Transverse colon (tissue), 4 donors: ENCODE data around the gene PCBD1. TPM values are rescaled to one million over a fixed set of nuclear protein-coding genes. Genes with fewer than 3 reads are reported as not detected.

Source experiments
- DNase-seq: peaks from one replicate; pipeline ENCODE4 v3.0.0-alpha.2; 2019
- H3K27ac ChIP-seq, 4 donors: fragments of 200-600 bp; sonication (generic); 2 replicates each; pipeline ENCODE4 v1.5.1; 2016 to 2018; ENCODE audit warnings: inconsistent platforms in 4 of 4
- H3K27me3 ChIP-seq: fragments of 200-600 bp; sonication (generic); 2 replicates; pipeline ENCODE4 v1.5.1; 2017; ENCODE audit warnings: inconsistent platforms
- H3K36me3 ChIP-seq, 4 donors: fragments of 200-600 bp; sonication (generic); 2 replicates each; pipeline ENCODE4 v1.5.1; 2017 to 2019; ENCODE audit warnings: inconsistent platforms in 4 of 4
- H3K4me1 ChIP-seq, 4 donors: fragments of 200-600 bp; sonication (generic); 2 replicates each; pipeline ENCODE4 v1.5.1; 2017 to 2020; ENCODE audit warnings: inconsistent platforms in 4 of 4
- H3K4me3 ChIP-seq, 4 donors: fragments of 200-600 bp; sonication (generic); 1 replicate in 1 of 4; 2 replicates in 3 of 4; pipeline versions ENCODE4 v1.5.1 to v1.6.1; 2017 to 2019; ENCODE audit warnings: inconsistent platforms in 4 of 4
- H3K9me3 ChIP-seq, 2 donors: fragments of 200-600 bp; sonication (generic); 2 replicates each; pipeline ENCODE4 v1.5.1; 2017 to 2019; ENCODE audit warnings: inconsistent platforms in 2 of 2
- EP300 ChIP-seq: sonication (generic); formaldehyde crosslinking; IDR thresholded peaks from one replicate; pipeline ENCODE4 v1.6.1; 2017; ENCODE audit warnings: antibody characterized with exemption, low read depth
- POLR2A ChIP-seq: fragments of 450-650 bp; IDR thresholded peaks from one replicate; pipeline ENCODE4 v1.6.1; 2016; ENCODE audit warnings: antibody characterized with exemption, mild to moderate bottlenecking, moderate library complexity
- POLR2AphosphoS5 ChIP-seq, 3 donors: sonication (generic); formaldehyde crosslinking; IDR thresholded peaks; one replicate each; pipeline ENCODE4 v1.6.1; 2016; ENCODE audit warnings: antibody characterized with exemption in 3 of 3
- WGBS, 2 donors: methylation state at CpG; one replicate each; pipeline ENCODE4 v1.1.5; 2018; ENCODE audit warnings: low coverage in 1 of 2; 5-methylcytosine and 5-hydroxymethylcytosine counted together
- in situ Hi-C, 4 donors: fragments of 200-750 bp; cut with MboI; loops; one replicate each; pipeline versions ENCODE4 v1.15.0 to v1.15.1; 2017; ENCODE audit warnings: low sequenced_read_pairs in 3 of 4, low pct_ligation_motif_present in 1 of 4, low pct_unique_long_range_greater_than_20kb in 1 of 4
- intact Hi-C: fragments of 100-400 bp; cut with DNase I; formaldehyde crosslinking; loops from one replicate; pipeline ENCODE4 v1.15.1; 2023; ENCODE audit warnings: low total_unique reads
- total RNA-seq, 4 donors: library from RNA; depleted of rRNA; stranded (reverse); fragments of >200 nt; gene quantifications; one replicate each; pipeline ENCODE4 v1.1.0, GENCODE V29; 2016
- TF ChIP-seq, protein P1 (sequence below), 5 experiments: fragments of 200-600 bp in 3 of 5; fragments of 450-650 bp in 2 of 5; sonication (generic) in 3 of 5; IDR thresholded peaks; 1 replicate in 2 of 5; 2 replicates in 3 of 5; pipeline ENCODE4 v1.5.1; 2016 to 2017; ENCODE audit warnings: antibody characterized with exemption in 5 of 5, inconsistent platforms in 3 of 5, mild to moderate bottlenecking in 2 of 5, moderate library complexity in 1 of 5

The PCBD1 gene
- total RNA-seq, 4 donors from 2014 or later = 21.7 to 69.6 (median 44.8) TPM

DNA sequence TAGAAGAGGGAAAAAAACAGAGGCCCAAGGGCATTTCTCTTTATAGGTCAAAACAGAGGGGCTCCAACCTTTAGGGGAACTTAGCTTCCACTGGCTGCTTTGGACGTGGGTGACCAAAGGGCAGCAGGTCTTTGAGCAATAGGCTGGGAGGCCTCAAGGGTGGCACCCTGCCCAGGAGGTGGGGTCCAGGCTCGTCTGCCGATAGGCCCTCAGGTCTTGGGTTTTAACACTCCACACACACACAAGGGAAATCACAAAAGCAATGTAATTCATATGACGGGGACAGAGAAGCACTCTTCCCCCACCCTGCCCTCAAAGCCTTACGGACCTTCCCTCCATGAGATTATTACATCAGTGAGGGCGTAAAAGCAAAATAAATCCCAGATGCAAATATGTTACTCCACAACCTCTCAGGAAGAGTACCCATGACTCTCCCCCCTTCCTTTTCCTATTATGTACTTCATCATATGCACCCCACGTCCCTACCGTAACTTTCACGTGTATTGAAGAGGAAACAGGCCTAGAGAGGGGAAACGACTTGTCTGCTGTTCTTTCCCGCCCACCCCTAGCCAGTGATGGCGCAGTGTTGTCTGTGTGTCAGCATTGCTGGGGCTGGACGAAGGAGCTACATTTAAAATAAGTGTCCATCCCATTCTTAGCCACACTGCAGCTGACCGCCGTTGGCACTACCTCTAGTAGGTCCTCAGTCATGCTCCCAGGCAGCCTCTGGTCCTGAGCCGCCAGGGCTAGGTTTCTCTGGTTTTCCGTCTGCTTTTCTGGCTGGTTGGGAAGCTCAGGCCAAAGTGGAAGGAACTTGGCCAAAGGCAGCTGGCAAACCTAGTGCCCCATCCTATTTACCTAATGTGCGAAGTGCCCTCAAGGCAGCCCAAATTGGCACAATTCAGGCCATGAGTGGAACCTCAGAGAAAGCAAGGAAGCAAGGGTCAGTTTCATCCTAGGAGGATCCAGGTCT, 2.1 kb downstream of the PCBD1 start:
- Histone ChIP-seq H3K4me1 (peaks cover 0 to 20% (median 16%) of the 10 kb centered on the region in 4 donors), H3K27ac (no peak overlapping the region), H3K9me3 (no peaks in the 10 kb centered on the region), H3K36me3 (peaks cover 0 to 8% (median 4%) of the 10 kb centered on the region in 4 donors), H3K27me3 (no peaks in the 10 kb centered on the region), H3K4me3 (no peak overlapping the region)
- in situ Hi-C loops (loop anchor here in 2 of 4 donors (10.0 to 25.0 kb wide), 2 partner anchors 71 to 349 kb away; partner anchors contain the start of gene SGPL1 (in 1 of the 2)), intact Hi-C loops (no loop called here)
- no peak for DNase-seq
- 87 to 96% methylated on average over 13 to 15 of the region's 18 CpGs for WGBS, 2 donors
- TF ChIP-seq POLR2A (no peak), EP300 (no peak), POLR2AphosphoS5 (IDR thresholded peaks at IDR 0.05) (no peak)
- TF ChIP-seq, protein P1, sequence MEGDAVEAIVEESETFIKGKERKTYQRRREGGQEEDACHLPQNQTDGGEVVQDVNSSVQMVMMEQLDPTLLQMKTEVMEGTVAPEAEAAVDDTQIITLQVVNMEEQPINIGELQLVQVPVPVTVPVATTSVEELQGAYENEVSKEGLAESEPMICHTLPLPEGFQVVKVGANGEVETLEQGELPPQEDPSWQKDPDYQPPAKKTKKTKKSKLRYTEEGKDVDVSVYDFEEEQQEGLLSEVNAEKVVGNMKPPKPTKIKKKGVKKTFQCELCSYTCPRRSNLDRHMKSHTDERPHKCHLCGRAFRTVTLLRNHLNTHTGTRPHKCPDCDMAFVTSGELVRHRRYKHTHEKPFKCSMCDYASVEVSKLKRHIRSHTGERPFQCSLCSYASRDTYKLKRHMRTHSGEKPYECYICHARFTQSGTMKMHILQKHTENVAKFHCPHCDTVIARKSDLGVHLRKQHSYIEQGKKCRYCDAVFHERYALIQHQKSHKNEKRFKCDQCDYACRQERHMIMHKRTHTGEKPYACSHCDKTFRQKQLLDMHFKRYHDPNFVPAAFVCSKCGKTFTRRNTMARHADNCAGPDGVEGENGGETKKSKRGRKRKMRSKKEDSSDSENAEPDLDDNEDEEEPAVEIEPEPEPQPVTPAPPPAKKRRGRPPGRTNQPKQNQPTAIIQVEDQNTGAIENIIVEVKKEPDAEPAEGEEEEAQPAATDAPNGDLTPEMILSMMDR (IDR thresholded peaks at IDR 0.05) = no peak

DNA sequence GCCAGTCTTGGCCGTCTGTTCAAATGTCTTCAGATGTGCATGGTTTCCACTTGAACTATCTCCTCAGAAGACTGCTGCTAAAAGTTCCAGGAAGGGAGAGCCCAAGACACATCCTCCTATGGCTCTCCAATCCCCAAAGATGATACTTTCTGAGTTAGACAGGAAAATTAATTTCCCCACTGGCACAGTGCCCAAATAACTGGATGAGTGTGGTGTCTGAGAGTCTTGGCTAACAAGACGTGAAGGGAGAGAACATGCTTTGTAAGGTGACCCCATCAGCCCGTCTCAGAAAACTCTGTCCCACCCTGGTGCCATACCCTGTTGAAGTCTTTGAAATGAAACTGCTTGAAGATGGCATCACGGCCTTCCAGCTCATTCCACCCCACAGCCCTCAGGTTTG, 2.9 kb downstream of the PCBD1 start:
- Histone ChIP-seq H3K4me1 (peaks cover 0 to 20% (median 16%) of the 10 kb centered on the region in 4 donors), H3K27ac (no peak overlapping the region)
- in situ Hi-C loops = loop anchor here in 2 of 4 donors (10.0 to 25.0 kb wide), 2 partner anchors 71 to 348 kb away; partner anchors contain the start of gene SGPL1 (in 1 of the 2)

DNA sequence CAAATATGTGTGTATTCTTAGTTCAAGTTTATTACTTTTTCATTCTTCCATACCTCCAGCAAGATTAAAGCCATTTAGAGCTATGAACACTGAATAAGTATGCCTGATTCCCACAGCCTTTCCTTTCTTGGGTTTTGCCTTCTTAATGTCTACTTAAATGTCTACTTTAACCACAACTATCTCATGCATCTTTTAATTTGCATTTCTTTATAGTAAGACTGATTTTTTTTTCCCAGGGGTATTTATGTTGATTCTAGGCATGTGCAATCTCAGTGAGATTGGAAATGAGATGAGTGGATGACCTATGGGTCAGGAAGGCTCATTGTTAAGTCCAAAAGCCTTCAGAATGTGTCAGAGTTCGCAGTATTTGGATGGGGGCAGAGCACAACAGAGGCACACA, 3.6 kb downstream of the PCBD1 start:
- intact Hi-C loops = no loop called here
- in situ Hi-C loops = loop anchor here in 2 of 4 donors (5.0 to 25.0 kb wide), 3 partner anchors 70 to 347 kb away; partner anchors contain the start of gene SGPL1 (in 1 of the 2)

More for the DNA sequence above, 2.9 kb downstream of the PCBD1 start:
- H3K36me3 ChIP-seq = peaks cover 0 to 8% (median 4%) of the 10 kb centered on the region in 4 donors
- no peaks in the 10 kb centered on the region for H3K27me3 ChIP-seq
- WGBS, 2 donors = 88% methylated on average over 4 of the region's 4 CpGs; no CpG with 5 or more reads in 1 of the 2 donors
- no peak for TF ChIP-seq POLR2A
- no peak for TF ChIP-seq EP300
- no peak for TF ChIP-seq POLR2AphosphoS5 (IDR thresholded peaks at IDR 0.05)
- TF ChIP-seq, protein P1 (IDR thresholded peaks at IDR 0.05) = no peak
- intact Hi-C loops = no loop called here
- no peak for DNase-seq
- no peak overlapping the region for H3K4me3 ChIP-seq
- no peaks in the 10 kb centered on the region for H3K9me3 ChIP-seq

More for the DNA sequence above, 3.6 kb downstream of the PCBD1 start:
- peaks cover 0 to 20% (median 16%) of the 10 kb centered on the region in 4 donors for H3K4me1 ChIP-seq
- H3K27ac ChIP-seq = no peak overlapping the region
- TF ChIP-seq POLR2AphosphoS5 (IDR thresholded peaks at IDR 0.05) (no peak), POLR2A (no peak), EP300 (no peak)
- TF ChIP-seq, protein P1 (IDR thresholded peaks at IDR 0.05) = no peak
- no peaks in the 10 kb centered on the region for H3K9me3 ChIP-seq
- DNase-seq = no peak
- no peak overlapping the region for H3K4me3 ChIP-seq
- no peaks in the 10 kb centered on the region for H3K27me3 ChIP-seq
- 100% methylated on average over 1 of the region's 1 CpG for WGBS, 2 donors
- H3K36me3 ChIP-seq = peaks cover 0 to 8% (median 4%) of the 10 kb centered on the region in 4 donors
